OCI-LY1 (cell line): ENCODE results near the gene NTHL1.

ENCODE experiments used
- EZH2 ChIP-seq: fragments of 200-600 bp; sonication (generic), shearing (Covaris generic); IDR thresholded peaks from 2 replicates; pipeline ENCODE4 v1.8.0; 2017; ENCODE audit warnings: borderline replicate concordance, mixed run types, mild to moderate bottlenecking, antibody characterized with exemption, low read length, moderate library complexity, mixed read lengths
- TF ChIP-seq, protein P1 (sequence below): fragments of 200-600 bp; sonication (generic), shearing (Covaris generic); IDR thresholded peaks from 2 replicates; pipeline ENCODE4 v1.5.1; 2017; ENCODE audit warnings: mild to moderate bottlenecking, antibody characterized with exemption, low read length, moderate library complexity, mixed read lengths

DNA sequence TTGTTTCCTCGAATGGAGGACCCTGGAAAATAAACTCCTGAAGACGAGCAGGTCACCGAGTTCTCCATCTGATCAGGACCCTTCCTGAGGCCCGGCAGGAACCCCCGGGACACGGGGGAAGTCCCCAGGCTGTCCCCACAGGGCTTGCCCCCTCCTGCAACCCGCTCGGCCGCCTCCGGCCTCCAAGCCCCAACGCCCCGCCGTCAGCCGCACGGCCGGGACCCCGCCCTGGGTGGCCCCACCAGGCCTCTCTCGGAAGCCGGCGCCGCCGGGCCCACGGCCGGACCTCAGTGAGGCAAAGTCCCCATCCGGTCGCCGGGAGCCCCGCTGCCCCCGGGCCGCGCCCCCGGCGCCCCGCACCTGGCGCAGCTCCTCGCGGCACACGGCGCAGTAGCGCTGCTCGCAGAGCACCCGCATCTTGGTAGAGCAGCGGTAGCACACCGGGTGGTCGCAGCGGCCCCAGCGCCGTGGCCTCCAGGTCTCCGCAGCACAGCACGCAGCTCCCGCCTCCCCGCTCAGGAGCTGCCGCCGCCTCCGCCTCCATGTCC is 38.4 kb downstream of the NTHL1 start:
- TF ChIP-seq, protein P1, sequence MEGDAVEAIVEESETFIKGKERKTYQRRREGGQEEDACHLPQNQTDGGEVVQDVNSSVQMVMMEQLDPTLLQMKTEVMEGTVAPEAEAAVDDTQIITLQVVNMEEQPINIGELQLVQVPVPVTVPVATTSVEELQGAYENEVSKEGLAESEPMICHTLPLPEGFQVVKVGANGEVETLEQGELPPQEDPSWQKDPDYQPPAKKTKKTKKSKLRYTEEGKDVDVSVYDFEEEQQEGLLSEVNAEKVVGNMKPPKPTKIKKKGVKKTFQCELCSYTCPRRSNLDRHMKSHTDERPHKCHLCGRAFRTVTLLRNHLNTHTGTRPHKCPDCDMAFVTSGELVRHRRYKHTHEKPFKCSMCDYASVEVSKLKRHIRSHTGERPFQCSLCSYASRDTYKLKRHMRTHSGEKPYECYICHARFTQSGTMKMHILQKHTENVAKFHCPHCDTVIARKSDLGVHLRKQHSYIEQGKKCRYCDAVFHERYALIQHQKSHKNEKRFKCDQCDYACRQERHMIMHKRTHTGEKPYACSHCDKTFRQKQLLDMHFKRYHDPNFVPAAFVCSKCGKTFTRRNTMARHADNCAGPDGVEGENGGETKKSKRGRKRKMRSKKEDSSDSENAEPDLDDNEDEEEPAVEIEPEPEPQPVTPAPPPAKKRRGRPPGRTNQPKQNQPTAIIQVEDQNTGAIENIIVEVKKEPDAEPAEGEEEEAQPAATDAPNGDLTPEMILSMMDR = no peak
- no peak for TF ChIP-seq EZH2
